ENCODE data around the gene DHRS4L2.
A peak's percentile ranks its signal among the peaks of the same experiment; 100 is the strongest.

DNA sequence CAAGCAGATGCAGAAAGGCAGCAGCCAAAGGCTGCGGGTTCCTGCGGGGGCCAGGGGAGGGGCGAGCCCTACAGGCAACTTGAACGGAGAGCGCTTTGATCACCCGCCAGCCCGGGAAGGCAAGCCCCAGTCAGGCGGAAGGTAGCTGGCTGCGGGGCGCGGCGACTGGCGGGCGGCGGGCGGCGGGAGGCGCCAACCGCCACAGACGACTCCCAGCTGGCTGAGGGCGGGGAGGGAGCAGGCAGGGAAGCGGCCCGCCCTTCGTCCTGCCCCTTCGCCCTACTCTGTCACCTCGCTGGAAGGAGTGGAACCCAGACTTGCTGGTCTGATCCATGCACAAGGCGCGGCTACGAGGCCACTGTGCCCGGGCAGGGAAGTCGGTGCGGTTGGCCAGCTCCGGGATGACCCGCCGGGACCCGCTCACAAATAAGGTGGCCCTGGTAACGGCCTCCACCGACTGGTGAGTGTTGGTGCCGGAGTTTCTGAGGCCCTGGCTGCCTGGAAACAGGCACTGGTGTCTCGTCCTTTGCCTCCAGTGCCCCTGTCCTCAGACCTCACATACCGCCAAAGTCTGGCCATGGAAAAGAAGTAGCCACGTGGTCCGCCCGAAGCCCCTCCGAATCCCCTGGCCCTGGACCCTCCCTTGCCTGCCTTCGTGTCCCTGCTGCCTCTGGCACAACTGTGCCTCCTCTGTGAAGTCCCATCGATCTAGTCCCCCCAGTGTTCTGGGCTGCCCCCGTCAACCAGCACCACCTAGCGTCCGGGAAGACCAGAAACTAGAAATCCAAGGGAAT is 47.6 kb downstream of the DHRS4L2 start:
- TF ChIP-seq POLR2AphosphoS5 (IDR thresholded peaks at IDR 0.05) (peak; percentile 33 to 55 (median 42)), POLR2A (IDR thresholded peaks at IDR 0.05) (no peak)
- TF ChIP-seq, protein P1, sequence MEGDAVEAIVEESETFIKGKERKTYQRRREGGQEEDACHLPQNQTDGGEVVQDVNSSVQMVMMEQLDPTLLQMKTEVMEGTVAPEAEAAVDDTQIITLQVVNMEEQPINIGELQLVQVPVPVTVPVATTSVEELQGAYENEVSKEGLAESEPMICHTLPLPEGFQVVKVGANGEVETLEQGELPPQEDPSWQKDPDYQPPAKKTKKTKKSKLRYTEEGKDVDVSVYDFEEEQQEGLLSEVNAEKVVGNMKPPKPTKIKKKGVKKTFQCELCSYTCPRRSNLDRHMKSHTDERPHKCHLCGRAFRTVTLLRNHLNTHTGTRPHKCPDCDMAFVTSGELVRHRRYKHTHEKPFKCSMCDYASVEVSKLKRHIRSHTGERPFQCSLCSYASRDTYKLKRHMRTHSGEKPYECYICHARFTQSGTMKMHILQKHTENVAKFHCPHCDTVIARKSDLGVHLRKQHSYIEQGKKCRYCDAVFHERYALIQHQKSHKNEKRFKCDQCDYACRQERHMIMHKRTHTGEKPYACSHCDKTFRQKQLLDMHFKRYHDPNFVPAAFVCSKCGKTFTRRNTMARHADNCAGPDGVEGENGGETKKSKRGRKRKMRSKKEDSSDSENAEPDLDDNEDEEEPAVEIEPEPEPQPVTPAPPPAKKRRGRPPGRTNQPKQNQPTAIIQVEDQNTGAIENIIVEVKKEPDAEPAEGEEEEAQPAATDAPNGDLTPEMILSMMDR (IDR thresholded peaks at IDR 0.05 in 8 of 11, conservative IDR thresholded peaks at IDR 0.05 in 3 of 11): peak in 10 of 11 experiments; percentile 27 to 78 (median 64)
